Stimulated activated CD4-positive, alpha-beta T cell treated with anti-CD3 and anti-CD28 coated beads, Interleukin-4, amount 100 ng/mL, for 48 hours (primary cell): ENCODE measurements around the gene SBK3.
"Not testable (repeated sequence)": the region's sequence is repeated elsewhere in the genome, so short reads cannot be mapped to it uniquely, and the experiment has no call there.

Experiments used
- DNase-seq, 2 donors: peaks; one replicate each; pipeline ENCODE4 v3.0.0-alpha.2; 2020; ENCODE audit warnings: low read depth in 2 of 2

SBK3 gene

GRCh38 chr19:55516878-55517620, 28.3 kb downstream of the SBK3 start:
- peak; percentile 87 to 92 for DNase-seq

- DNase-seq: no peak
These were observed 37.2 kb downstream of the SBK3 start for GRCh38 chr19:55508120-55508519.

- no peak for DNase-seq
These were observed 40.4 kb downstream of the SBK3 start for GRCh38 chr19:55504981-55505380.

- DNase-seq: no peak
These were observed 41.1 kb downstream of the SBK3 start for GRCh38 chr19:55504252-55504603.

GRCh38 chr19:55503502-55504251, 41.7 kb downstream of the SBK3 start:
- DNase-seq: peak; percentile 90 to 97

GRCh38 chr19:55503157-55503501, 42.2 kb downstream of the SBK3 start:
- DNase-seq: no peak

- no peak for DNase-seq
These were observed 43.0 kb downstream of the SBK3 start for GRCh38 chr19:55502197-55502952.

GRCh38 chr19:55500368-55500952, 44.9 kb downstream of the SBK3 start:
- no peak for DNase-seq

- no peak for DNase-seq
These were observed 47.0 kb downstream of the SBK3 start for GRCh38 chr19:55498246-55498840.

- no peak for DNase-seq
These were observed 47.6 kb downstream of the SBK3 start for GRCh38 chr19:55497763-55498162.

GRCh38 chr19:55496820-55497219, 48.5 kb downstream of the SBK3 start:
- DNase-seq: not testable (repeated sequence)

- DNase-seq: no peak
These were observed 49.5 kb downstream of the SBK3 start for GRCh38 chr19:55495646-55496349.

- no peak for DNase-seq
These were observed 51.1 kb downstream of the SBK3 start for GRCh38 chr19:55494172-55494761.

GRCh38 chr19:55493645-55494171, 51.6 kb downstream of the SBK3 start:
- DNase-seq: no peak

GRCh38 chr19:55493052-55493644, 52.2 kb downstream of the SBK3 start:
- DNase-seq: no peak

- no peak for DNase-seq
These were observed 52.9 kb downstream of the SBK3 start for GRCh38 chr19:55492362-55492944.

GRCh38 chr19:55491546-55492360, 53.6 kb downstream of the SBK3 start:
- DNase-seq: no peak
